Endothelial cell (in vitro differentiated cells): ENCODE results near the gene MBOAT7. TPM values are rescaled to one million over a fixed set of nuclear protein-coding genes. Genes with fewer than 3 reads are reported as not detected.
"Not testable (repeated sequence)": the region's sequence is repeated elsewhere in the genome, so short reads cannot be mapped to it uniquely, and the experiment has no call there.

Experiments used
- DNase-seq: peaks from one replicate; pipeline ENCODE4 v3.0.0; 2021; ENCODE audit warnings: low spot score
- H3K27ac Mint-ChIP-seq: one replicate; pipeline ENCODE4 v1.8.0; 2021; ENCODE audit warnings: mixed read lengths, inconsistent platforms; ENCODE audit not compliant: unreplicated experiment
- H3K27me3 Mint-ChIP-seq: one replicate; pipeline ENCODE4 v1.8.0; 2021; ENCODE audit warnings: mild to moderate bottlenecking, moderate library complexity, mixed read lengths, inconsistent platforms; ENCODE audit not compliant: unreplicated experiment
- H3K36me3 Mint-ChIP-seq: one replicate; pipeline ENCODE4 v1.8.0; 2021; ENCODE audit warnings: mild to moderate bottlenecking, low read depth, mixed read lengths, inconsistent platforms; ENCODE audit not compliant: unreplicated experiment
- H3K4me1 Mint-ChIP-seq: one replicate; pipeline ENCODE4 v1.8.0; 2021; ENCODE audit warnings: mild to moderate bottlenecking, mixed read lengths, inconsistent platforms; ENCODE audit not compliant: unreplicated experiment
- H3K4me3 Mint-ChIP-seq: one replicate; pipeline ENCODE4 v1.8.0; 2021; ENCODE audit warnings: mild to moderate bottlenecking, mixed read lengths, inconsistent platforms; ENCODE audit not compliant: unreplicated experiment
- H3K9me3 Mint-ChIP-seq: one replicate; pipeline ENCODE4 v1.8.0; 2021; ENCODE audit warnings: mixed read lengths, inconsistent platforms; ENCODE audit not compliant: unreplicated experiment
- CTCF ChIP-seq: fragments of 200-600 bp; sonication (generic); IDR thresholded peaks from one replicate; pipeline ENCODE4 v1.5.0; 2021; ENCODE audit warnings: antibody characterized with exemption; ENCODE audit not compliant: unreplicated experiment
- total RNA-seq: library from RNA; stranded (reverse); fragmentation: NEBNext Ultra II Directional; extraction: Animal tissue kit (Norgen Biotek cat#: 25700); gene quantifications from one replicate; pipeline ENCODE4 v1.2.1, GENCODE V29; 2021; ENCODE audit not compliant: unreplicated experiment

The MBOAT7 gene
- total RNA-seq, 1 donor from 2014 or later: 203 TPM

DNA sequence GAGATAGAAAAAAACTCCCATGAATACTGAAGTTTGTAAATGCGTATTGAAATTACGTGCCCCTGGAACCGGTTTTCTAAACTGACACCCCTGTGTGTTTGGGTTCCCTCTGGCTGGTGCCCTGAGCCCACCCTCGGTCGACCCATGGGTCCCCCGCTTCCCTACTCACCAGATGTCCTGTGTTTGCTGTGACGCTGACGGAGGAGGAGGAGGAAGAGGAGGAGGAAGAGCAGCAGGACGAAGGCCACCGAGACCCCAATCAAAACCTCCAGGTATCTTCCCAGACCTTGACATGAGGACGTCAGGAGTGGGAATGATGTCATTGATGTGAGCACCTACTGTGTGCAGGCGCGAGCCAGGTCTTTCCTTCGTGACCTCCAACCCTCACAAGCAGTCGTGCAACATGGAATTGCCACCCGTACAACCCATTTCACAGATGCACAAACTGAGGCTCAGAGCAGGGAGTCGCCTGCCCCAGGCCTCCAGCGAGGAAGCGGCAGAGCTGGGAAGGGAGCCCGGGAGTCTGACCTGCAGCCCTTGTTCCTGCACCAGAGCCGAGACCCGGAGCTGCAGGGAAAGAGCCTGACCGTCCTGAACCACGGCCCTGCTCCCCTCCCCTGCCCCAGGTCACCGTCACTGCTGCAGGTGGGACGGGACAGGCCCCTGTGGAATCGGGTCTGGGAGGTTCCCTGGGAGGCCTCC is 29.7 kb upstream of the MBOAT7 start:
- peaks cover 2% of the 10 kb centered on the region for H3K27me3 Mint-ChIP-seq
- no peaks in the 10 kb centered on the region for H3K4me1 Mint-ChIP-seq
- TF ChIP-seq CTCF: no peak
- H3K9me3 Mint-ChIP-seq: no peaks in the 10 kb centered on the region
- no peak for DNase-seq
- H3K27ac Mint-ChIP-seq: peak overlapping the region; percentile 24
- H3K4me3 Mint-ChIP-seq: peak overlapping the region; percentile 76
- H3K36me3 Mint-ChIP-seq: peaks cover 12% of the 10 kb centered on the region

DNA sequence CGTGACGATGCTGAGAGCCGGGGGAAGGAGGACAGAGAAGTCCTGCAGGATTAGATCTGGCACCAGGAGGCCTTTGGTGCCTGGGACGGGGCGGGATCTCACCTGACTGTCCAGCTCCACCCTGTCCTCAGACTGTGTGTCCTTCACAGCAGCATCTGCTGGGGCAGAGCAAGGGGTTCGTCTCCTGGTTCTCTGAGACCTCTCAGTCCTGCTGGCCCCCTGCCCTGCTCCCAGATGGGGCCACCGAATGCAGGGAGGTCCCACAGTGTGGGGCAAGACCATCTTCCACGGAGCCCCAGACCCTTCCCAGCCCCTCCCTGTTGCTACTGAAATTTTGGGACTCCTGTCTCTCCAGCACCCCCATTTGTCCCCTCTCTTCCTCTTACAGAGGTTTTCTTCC is 28.9 kb upstream of the MBOAT7 start:
- DNase-seq: no peak
- peaks cover 14% of the 10 kb centered on the region for H3K36me3 Mint-ChIP-seq
- H3K4me3 Mint-ChIP-seq: no peak overlapping the region
- no peaks in the 10 kb centered on the region for H3K9me3 Mint-ChIP-seq
- H3K27me3 Mint-ChIP-seq: peaks cover 2% of the 10 kb centered on the region
- H3K4me1 Mint-ChIP-seq: no peaks in the 10 kb centered on the region
- no peak for TF ChIP-seq CTCF
- no peak overlapping the region for H3K27ac Mint-ChIP-seq

DNA sequence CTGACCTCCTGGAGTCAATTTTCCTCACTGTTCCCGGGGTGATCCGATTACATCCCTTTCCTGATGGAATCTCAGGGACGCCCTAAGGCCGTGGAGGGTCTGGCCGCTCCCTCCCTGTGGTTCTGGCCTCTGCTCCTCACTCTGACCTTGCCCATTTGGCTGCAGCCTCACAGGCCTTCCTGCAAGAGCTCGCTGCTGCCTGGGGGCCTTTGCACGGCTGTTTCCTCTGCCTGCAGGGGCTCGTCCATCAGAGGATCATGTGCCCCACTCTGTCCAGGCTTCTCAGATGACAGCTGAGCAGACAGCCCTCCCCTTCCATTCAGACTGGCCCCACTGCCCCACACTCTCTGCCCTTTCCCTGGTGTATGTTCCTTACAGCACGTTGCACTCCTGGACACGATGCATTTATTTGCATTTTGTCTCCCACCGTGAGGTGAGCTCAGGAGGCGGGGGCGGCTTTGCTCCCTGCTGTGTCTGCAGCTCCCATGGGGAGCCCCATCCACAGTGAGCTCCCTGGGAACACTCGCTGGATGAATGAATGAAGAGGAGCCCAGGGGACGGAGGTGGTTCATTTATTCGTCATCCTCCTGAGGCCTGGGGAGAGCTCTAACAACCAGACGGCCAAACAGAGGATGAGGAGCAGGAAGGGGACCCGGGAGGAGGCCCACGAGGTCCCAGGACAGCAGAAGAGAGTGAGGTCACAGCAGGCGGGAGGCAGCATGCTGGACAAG is 28.3 kb upstream of the MBOAT7 start:
- H3K36me3 Mint-ChIP-seq: peaks cover 17% of the 10 kb centered on the region
- not testable (repeated sequence) for H3K4me1 Mint-ChIP-seq, DNase-seq, H3K9me3 Mint-ChIP-seq, H3K27ac Mint-ChIP-seq, H3K27me3 Mint-ChIP-seq
- peak overlapping the region; percentile 47 for H3K4me3 Mint-ChIP-seq

GRCh38 chr19:54216869-54217268 is 27.5 kb upstream of the MBOAT7 start:
- Mint-ChIP-seq H3K9me3 (no peaks in the 10 kb centered on the region), H3K4me1 (no peaks in the 10 kb centered on the region), H3K27me3 (peaks cover 4% of the 10 kb centered on the region), H3K36me3 (peaks cover 17% of the 10 kb centered on the region), H3K27ac (no peak overlapping the region), H3K4me3 (no peak overlapping the region)
- TF ChIP-seq CTCF: no peak
- DNase-seq: no peak

DNA sequence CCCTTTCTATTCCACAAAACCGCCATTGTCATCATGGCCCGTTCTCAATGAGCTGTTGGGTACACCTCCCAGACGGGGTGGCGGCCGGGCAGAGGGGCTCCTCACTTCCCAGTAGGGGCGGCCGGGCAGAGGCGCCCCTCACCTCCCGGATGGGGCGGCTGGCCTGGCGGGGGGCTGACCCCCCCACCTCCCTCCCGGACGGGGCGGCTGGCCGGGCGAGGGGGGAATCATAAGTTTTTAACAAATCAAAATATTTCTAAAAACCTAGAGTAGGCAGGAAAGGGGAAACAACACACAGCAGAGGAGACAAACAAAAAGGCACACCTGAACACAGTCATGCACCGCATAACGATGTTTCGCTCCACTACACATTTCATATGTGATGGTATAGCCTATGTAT is 25.4 kb upstream of the MBOAT7 start:
- H3K4me3 Mint-ChIP-seq, DNase-seq, H3K9me3 Mint-ChIP-seq, H3K27ac Mint-ChIP-seq, H3K4me1 Mint-ChIP-seq: not testable (repeated sequence)
- peaks cover 29% of the 10 kb centered on the region for H3K36me3 Mint-ChIP-seq
- peaks cover 12% of the 10 kb centered on the region for H3K27me3 Mint-ChIP-seq

GRCh38 chr19:54214217-54214616 is 24.8 kb upstream of the MBOAT7 start:
- not testable (repeated sequence) for H3K27ac Mint-ChIP-seq, DNase-seq, H3K9me3 Mint-ChIP-seq, H3K4me1 Mint-ChIP-seq
- Mint-ChIP-seq H3K27me3 (peaks cover 12% of the 10 kb centered on the region), H3K36me3 (peaks cover 28% of the 10 kb centered on the region), H3K4me3 (peak overlapping the region; percentile 71)
